GM21526 (cell line): Measurements from ENCODE around the gene PTGFRN.
"Not testable (repeated sequence)": the region's sequence is repeated elsewhere in the genome, so short reads cannot be mapped to it uniquely, and the experiment has no call there.

Source experiments
- ATAC-seq: cut with Tn5 transposase; IDR thresholded peaks from one replicate; pipeline ENCODE4 v1.9.1; 2021; ENCODE audit warnings: moderate library complexity; ENCODE audit not compliant: unreplicated experiment, low FRiP score

Gene PTGFRN

GRCh38 chr1:116915086-116915661 is 5.5 kb downstream of the PTGFRN start:
- no peak for ATAC-seq

- no peak for ATAC-seq
Measured at GRCh38 chr1:116916002-116916401, 6.3 kb downstream of the PTGFRN start.

GRCh38 chr1:116916533-116917445 is 7.1 kb downstream of the PTGFRN start:
- no peak for ATAC-seq

- ATAC-seq = no peak
Measured at GRCh38 chr1:116918714-116919357, 9.1 kb downstream of the PTGFRN start.

GRCh38 chr1:116919802-116920201 is 10.1 kb downstream of the PTGFRN start:
- ATAC-seq = no peak

- no peak for ATAC-seq
Measured at GRCh38 chr1:116920211-116920610, 10.5 kb downstream of the PTGFRN start.

GRCh38 chr1:116921301-116921885 is 11.7 kb downstream of the PTGFRN start:
- ATAC-seq = no peak

GRCh38 chr1:116921937-116922336 is 12.2 kb downstream of the PTGFRN start:
- ATAC-seq = no peak

GRCh38 chr1:116923421-116923820 is 13.7 kb downstream of the PTGFRN start:
- no peak for ATAC-seq

- ATAC-seq = no peak
Measured at GRCh38 chr1:116927049-116927798, 17.5 kb downstream of the PTGFRN start.

- no peak for ATAC-seq
Measured at GRCh38 chr1:116929961-116930592, 20.4 kb downstream of the PTGFRN start.

GRCh38 chr1:116931016-116931918 is 21.6 kb downstream of the PTGFRN start:
- no peak for ATAC-seq

GRCh38 chr1:116933606-116934515 is 24.1 kb downstream of the PTGFRN start:
- ATAC-seq = no peak

GRCh38 chr1:116934586-116935207 is 25.0 kb downstream of the PTGFRN start:
- ATAC-seq = no peak

GRCh38 chr1:116938216-116938615 is 28.5 kb downstream of the PTGFRN start:
- no peak for ATAC-seq

- not testable (repeated sequence) for ATAC-seq
Measured at GRCh38 chr1:116939780-116940543, 30.2 kb downstream of the PTGFRN start.
